Measurements from ENCODE around the gene CTSF.

DNA sequence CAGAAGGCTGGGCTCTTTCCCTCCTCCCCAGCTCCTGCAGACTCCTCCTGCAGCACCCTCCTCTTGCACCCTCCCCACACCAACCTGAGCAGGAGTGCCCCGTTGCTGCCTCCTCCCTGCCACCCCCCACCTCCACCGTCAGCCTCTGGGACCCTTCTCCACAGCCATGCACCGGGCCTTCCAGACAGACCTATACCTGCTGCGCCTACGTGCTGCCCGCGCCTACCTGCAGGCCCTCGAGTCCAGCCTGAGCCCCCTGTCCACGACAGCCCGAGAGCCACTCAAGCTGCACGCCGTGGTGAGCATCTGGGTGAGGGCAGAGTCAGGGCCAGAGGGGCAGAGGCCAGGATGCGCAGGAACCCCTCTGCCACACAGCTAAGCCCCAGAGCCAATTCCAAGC is 38.8 kb downstream of the CTSF start:
- TF ChIP-seq, protein P1, sequence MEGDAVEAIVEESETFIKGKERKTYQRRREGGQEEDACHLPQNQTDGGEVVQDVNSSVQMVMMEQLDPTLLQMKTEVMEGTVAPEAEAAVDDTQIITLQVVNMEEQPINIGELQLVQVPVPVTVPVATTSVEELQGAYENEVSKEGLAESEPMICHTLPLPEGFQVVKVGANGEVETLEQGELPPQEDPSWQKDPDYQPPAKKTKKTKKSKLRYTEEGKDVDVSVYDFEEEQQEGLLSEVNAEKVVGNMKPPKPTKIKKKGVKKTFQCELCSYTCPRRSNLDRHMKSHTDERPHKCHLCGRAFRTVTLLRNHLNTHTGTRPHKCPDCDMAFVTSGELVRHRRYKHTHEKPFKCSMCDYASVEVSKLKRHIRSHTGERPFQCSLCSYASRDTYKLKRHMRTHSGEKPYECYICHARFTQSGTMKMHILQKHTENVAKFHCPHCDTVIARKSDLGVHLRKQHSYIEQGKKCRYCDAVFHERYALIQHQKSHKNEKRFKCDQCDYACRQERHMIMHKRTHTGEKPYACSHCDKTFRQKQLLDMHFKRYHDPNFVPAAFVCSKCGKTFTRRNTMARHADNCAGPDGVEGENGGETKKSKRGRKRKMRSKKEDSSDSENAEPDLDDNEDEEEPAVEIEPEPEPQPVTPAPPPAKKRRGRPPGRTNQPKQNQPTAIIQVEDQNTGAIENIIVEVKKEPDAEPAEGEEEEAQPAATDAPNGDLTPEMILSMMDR (IDR thresholded peaks at IDR 0.05; ENCODE audit: low read length), result no peak
- no peak for TF ChIP-seq EZH2 (IDR thresholded peaks at IDR 0.05; ENCODE audit: borderline replicate concordance, low read length)
